Stimulated activated CD4-positive, alpha-beta T cell treated with anti-CD3 and anti-CD28 coated beads, Interleukin-15, amount 100 ng/mL, for 1 hour (primary cell): ENCODE results near the gene SDCCAG8.
"Not testable (repeated sequence)": the region's sequence is repeated elsewhere in the genome, so short reads cannot be mapped to it uniquely, and the experiment has no call there.

Experiments used
- DNase-seq, 2 donors: peaks; one replicate each; pipeline ENCODE4 v3.0.0-alpha.2; 2020; ENCODE audit warnings: low read depth in 1 of 2, low spot score in 1 of 2

The SDCCAG8 gene

GRCh38 chr1:243325305-243325890, 69.6 kb downstream of the SDCCAG8 start:
- no peak for DNase-seq

- DNase-seq: no peak
These were observed 76.6 kb downstream of the SDCCAG8 start for GRCh38 chr1:243332440-243332839.

- no peak for DNase-seq
These were observed 79.5 kb downstream of the SDCCAG8 start for GRCh38 chr1:243335292-243335691.

- DNase-seq: no peak
These were observed 80.3 kb downstream of the SDCCAG8 start for GRCh38 chr1:243336163-243336562.

- DNase-seq: not testable (repeated sequence)
These were observed 83.0 kb downstream of the SDCCAG8 start for GRCh38 chr1:243338848-243339247.

- no peak for DNase-seq
These were observed 85.2 kb downstream of the SDCCAG8 start for GRCh38 chr1:243341074-243341473.

GRCh38 chr1:243343970-243344937, 88.4 kb downstream of the SDCCAG8 start:
- no peak for DNase-seq

GRCh38 chr1:243345205-243345604, 89.4 kb downstream of the SDCCAG8 start:
- DNase-seq: no peak

- DNase-seq: no peak
These were observed 90.2 kb downstream of the SDCCAG8 start for GRCh38 chr1:243346016-243346415.

GRCh38 chr1:243346468-243346867, 90.6 kb downstream of the SDCCAG8 start:
- no peak for DNase-seq

GRCh38 chr1:243348331-243348730, 92.5 kb downstream of the SDCCAG8 start:
- no peak for DNase-seq

GRCh38 chr1:243349128-243349527, 93.3 kb downstream of the SDCCAG8 start:
- no peak for DNase-seq

GRCh38 chr1:243351337-243351736, 95.5 kb downstream of the SDCCAG8 start:
- DNase-seq: no peak

GRCh38 chr1:243354511-243355153, 98.8 kb downstream of the SDCCAG8 start:
- DNase-seq: no peak

GRCh38 chr1:243363832-243364231, 108.0 kb downstream of the SDCCAG8 start:
- no peak for DNase-seq

- DNase-seq: no peak
These were observed 108.5 kb downstream of the SDCCAG8 start for GRCh38 chr1:243364330-243364729.

GRCh38 chr1:243364866-243365265, 109.0 kb downstream of the SDCCAG8 start:
- DNase-seq: no peak

- DNase-seq: no peak
These were observed 111.5 kb downstream of the SDCCAG8 start for GRCh38 chr1:243367314-243367713.

GRCh38 chr1:243374412-243374811, 118.6 kb downstream of the SDCCAG8 start:
- DNase-seq: no peak

- DNase-seq: no peak
These were observed 119.8 kb downstream of the SDCCAG8 start for GRCh38 chr1:243375596-243375995.

GRCh38 chr1:243378669-243379068, 122.8 kb downstream of the SDCCAG8 start:
- no peak for DNase-seq

- DNase-seq: no peak
These were observed 123.4 kb downstream of the SDCCAG8 start for GRCh38 chr1:243379208-243379607.
